Progenitor cell of endocrine pancreas (in vitro differentiated cells): Measurements from ENCODE around the gene UBE2J2. TPM values are rescaled to one million over a fixed set of nuclear protein-coding genes. Genes with fewer than 3 reads are reported as not detected.

Source experiments
- DNase-seq: peaks from one replicate; pipeline ENCODE4 v3.0.0; 2021; ENCODE audit warnings: low spot score; ENCODE audit not compliant: unreplicated experiment
- H3K27ac Mint-ChIP-seq: 2 replicates; pipeline ENCODE4 v1.8.0; 2021; ENCODE audit warnings: mild to moderate bottlenecking, moderate library complexity, mixed read lengths
- H3K27me3 Mint-ChIP-seq: 2 replicates; pipeline ENCODE4 v1.8.0; 2021; ENCODE audit warnings: mixed read lengths
- H3K36me3 Mint-ChIP-seq: 2 replicates; pipeline ENCODE4 v1.8.0; 2022; ENCODE audit warnings: mixed read lengths; ENCODE audit not compliant: insufficient read depth
- H3K4me1 Mint-ChIP-seq: 2 replicates; pipeline ENCODE4 v1.8.0; 2021; ENCODE audit warnings: low read depth, mixed read lengths
- H3K4me3 Mint-ChIP-seq: 2 replicates; pipeline ENCODE4 v1.8.0; 2021; ENCODE audit warnings: low read depth, mild to moderate bottlenecking, moderate library complexity, mixed read lengths
- H3K9me3 Mint-ChIP-seq: 2 replicates; pipeline ENCODE4 v1.8.0; 2021; ENCODE audit warnings: low read depth, mixed read lengths
- CTCF ChIP-seq: fragments of 200-600 bp; sonication (generic); IDR thresholded peaks from one replicate; pipeline ENCODE4 v1.5.0; 2021; ENCODE audit warnings: antibody characterized with exemption, mild to moderate bottlenecking; ENCODE audit not compliant: unreplicated experiment
- total RNA-seq: library from RNA; stranded (reverse); gene quantifications from 2 replicates; pipeline ENCODE4 v1.2.1, GENCODE V29; 2021

Gene UBE2J2
- total RNA-seq, 1 donor from 2014 or later: 73.6 TPM

- Mint-ChIP-seq H3K9me3 (no peaks in the 10 kb centered on the region), H3K4me3 (no peak overlapping the region), H3K4me1 (no peaks in the 10 kb centered on the region), H3K36me3 (no peaks in the 10 kb centered on the region), H3K27ac (no peak overlapping the region), H3K27me3 (no peaks in the 10 kb centered on the region)
- peak; percentile 73 for TF ChIP-seq CTCF
- DNase-seq: peak; percentile 59
Observed at GRCh38 chr1:1291548-1292441, 18.1 kb upstream of the UBE2J2 start.

GRCh38 chr1:1291023-1291528 is 17.4 kb upstream of the UBE2J2 start:
- H3K4me3 Mint-ChIP-seq: no peak overlapping the region
- H3K27ac Mint-ChIP-seq: no peak overlapping the region
- TF ChIP-seq CTCF: no peak
- no peaks in the 10 kb centered on the region for H3K27me3 Mint-ChIP-seq
- H3K4me1 Mint-ChIP-seq: no peaks in the 10 kb centered on the region
- no peak for DNase-seq
- H3K36me3 Mint-ChIP-seq: no peaks in the 10 kb centered on the region
- no peaks in the 10 kb centered on the region for H3K9me3 Mint-ChIP-seq

- Mint-ChIP-seq H3K4me3 (no peak overlapping the region), H3K27me3 (no peaks in the 10 kb centered on the region), H3K27ac (no peak overlapping the region), H3K36me3 (no peaks in the 10 kb centered on the region), H3K4me1 (no peaks in the 10 kb centered on the region), H3K9me3 (no peaks in the 10 kb centered on the region)
- TF ChIP-seq CTCF: peak; percentile 56
- peak; percentile 66 for DNase-seq
Observed at GRCh38 chr1:1290238-1290731, 16.6 kb upstream of the UBE2J2 start.

GRCh38 chr1:1287288-1288110 is 13.8 kb upstream of the UBE2J2 start:
- Mint-ChIP-seq H3K36me3 (no peaks in the 10 kb centered on the region), H3K27me3 (no peaks in the 10 kb centered on the region), H3K4me1 (no peaks in the 10 kb centered on the region), H3K27ac (no peak overlapping the region), H3K4me3 (no peak overlapping the region), H3K9me3 (no peaks in the 10 kb centered on the region)
- DNase-seq: no peak
- TF ChIP-seq CTCF: no peak
